Activated effector memory CD4-positive, alpha-beta T cell treated with Interleukin-2 at 50 U/mL for 16 hours (primary cell): ENCODE results near the gene EIF5AL1.

ENCODE experiments used
- DNase-seq: peaks from one replicate; pipeline ENCODE4 v3.0.0-alpha.2; 2020

EIF5AL1 gene

DNA sequence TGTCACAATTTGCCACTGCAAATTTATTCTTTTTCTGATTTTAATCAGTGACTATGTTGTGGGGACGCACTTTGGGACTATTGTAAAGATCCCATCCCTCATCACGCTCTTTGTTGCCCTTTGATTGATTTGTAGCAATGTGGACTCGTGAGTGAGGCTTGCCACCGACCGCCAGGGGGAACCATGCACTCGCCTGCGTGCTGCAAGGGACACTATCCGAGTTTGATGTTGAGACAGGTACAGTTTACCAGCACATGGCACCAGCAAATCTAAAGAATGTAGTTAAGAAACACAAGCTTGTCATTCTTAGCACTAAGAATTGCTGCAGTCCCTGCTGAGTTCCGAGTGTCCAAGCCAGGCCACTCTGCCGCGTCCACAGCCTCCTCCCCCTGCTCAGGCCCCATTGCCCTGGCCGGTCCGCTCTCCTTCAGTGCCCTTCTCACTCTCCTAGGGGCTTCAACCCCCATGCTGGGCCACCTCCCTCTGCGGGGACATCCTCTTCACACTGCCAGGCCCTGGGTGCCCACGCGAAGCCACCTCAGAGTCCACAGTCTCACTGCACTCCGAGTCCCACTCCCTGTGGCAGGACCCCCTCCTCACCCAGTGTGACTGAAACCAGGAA, 49.9 kb downstream of the EIF5AL1 start:
- peak; percentile 41 for DNase-seq

DNA sequence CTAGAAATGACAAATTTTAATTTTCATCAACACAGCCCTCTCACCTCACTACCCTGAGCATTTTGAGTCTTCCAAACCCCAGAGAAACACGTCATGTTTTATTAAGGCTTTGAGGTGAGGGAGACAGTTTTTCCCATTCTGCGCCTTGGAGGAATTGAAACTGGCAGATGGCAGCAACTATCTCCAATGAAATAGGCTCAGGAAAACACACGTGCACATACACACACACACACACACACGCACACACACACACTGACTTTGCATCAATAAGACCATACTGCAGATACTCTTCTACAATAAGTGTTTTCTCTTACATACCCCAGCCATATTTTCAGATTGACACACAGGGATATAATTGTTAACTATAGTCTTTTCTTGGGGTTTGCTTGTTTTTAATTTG, 51.1 kb downstream of the EIF5AL1 start:
- DNase-seq = no peak
